GM12864 (cell line): ENCODE results near the gene CRISP3.

ENCODE experiments used
- DNase-seq: peaks from one replicate; pipeline ENCODE4 v3.0.0-alpha.2; 2011; ENCODE audit warnings: low read depth
- H3K4me3 ChIP-seq: 2 replicates; pipeline ENCODE4 v1.5.1; 2011; ENCODE audit warnings: mild to moderate bottlenecking, low read depth, low read length, control low read depth
- CTCF ChIP-seq: IDR thresholded peaks from 2 replicates; pipeline ENCODE4 v1.5.1; 2011; ENCODE audit warnings: low read depth, mild to moderate bottlenecking, moderate library complexity, low read length, control low read depth, inconsistent platforms; ENCODE audit errors: missing control alignments

Gene CRISP3

DNA sequence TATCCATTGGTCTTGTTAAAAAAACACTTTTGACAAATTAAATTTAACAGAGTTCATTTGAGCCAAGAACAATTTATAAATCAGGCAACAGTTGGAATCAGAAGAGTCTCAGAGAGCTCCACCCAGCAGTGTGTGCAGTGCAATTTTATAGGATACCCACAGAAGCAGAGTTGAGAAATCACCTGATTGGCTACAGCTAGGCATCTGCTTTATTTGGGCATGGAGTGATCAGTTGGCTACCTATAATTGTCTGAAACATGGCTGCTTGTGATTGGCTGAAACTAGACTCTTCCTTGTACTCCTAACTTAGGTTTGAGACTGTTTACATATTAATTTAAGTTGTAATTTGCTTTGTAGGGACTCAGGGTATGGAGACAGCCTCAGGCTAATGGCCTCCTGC is 30.9 kb upstream of the CRISP3 start:
- TF ChIP-seq CTCF = no peak
- DNase-seq = no peak
- H3K4me3 ChIP-seq = no peak overlapping the region

DNA sequence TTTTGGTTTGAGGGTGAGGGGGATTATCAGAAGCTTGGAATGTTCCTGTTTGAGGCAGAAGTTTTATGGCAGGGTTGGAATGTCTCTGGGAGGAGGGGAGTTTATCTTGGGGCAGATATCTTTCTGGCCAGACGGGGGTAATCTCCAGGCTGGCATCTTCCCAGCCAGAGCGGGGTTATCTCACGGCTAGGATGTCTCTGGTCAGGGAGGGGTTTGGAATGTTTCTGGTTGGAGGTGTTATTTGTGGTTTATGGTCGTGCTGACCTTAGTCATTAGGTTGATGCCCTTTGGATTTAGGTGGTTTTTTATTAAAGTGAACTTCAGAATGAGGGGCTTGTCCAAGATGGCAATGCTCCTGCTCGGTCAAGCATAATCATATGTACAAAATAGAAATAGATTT is 28.1 kb upstream of the CRISP3 start:
- H3K4me3 ChIP-seq = no peak overlapping the region
- no peak for DNase-seq
- TF ChIP-seq CTCF = no peak

DNA sequence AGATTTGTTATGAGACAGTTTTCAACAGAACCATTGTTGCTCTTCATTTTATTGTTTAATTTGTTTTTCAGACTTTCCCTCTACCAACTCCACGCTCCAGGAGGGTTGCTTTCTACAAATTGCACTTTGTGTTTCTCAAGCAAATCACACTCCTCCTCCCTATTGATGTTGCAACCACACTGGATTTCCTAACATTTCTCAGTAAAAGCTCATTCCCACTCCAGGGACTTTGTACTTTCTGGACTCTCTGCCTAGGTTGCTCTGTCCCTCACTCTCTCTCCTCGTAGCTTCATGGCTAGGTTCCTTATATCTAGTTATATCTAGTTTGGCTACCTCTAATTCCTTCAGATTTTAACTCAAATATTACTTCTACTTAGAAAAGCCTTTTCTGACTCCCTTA is 22.6 kb upstream of the CRISP3 start:
- DNase-seq = no peak

DNA sequence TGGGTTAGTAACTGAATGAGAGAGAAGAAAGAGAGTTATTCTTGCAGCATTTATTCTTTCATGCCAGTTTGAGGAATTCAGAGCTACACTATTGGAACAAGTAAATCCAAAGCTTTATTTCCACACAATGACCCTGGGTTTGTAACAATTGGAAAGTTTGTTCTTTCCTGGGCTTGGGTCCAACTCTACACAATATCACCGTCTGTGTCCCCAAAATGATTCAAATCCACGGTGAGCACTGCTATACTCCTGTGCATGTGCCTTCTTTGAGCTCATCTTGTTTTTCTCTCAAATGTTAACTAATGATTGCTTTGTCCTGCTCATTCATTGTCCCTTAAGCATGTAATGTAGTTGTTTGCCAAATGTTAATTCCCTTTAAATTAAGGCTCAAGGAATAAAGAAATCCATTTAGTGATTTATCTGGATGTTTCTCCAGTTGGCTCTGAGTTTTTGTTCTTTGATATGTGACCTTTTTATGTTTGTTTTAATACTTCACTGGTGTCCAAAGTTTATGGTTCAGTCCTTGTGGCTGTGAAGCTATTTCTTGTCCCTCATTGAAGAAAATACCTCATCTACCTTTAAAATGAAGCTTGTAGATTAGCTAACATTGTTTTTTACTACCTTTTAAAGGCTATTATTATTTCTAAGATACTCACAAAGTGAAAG is 20.5 kb upstream of the CRISP3 start:
- no peak overlapping the region for H3K4me3 ChIP-seq
- TF ChIP-seq CTCF = no peak
- DNase-seq = no peak

More for the DNA sequence above, 22.6 kb upstream of the CRISP3 start:
- no peak overlapping the region for H3K4me3 ChIP-seq
- TF ChIP-seq CTCF = no peak

GRCh38 chr6:49743429-49743828 is 759 bp downstream of the CRISP3 start:
- TF ChIP-seq CTCF = no peak
- no peak overlapping the region for H3K4me3 ChIP-seq
- no peak for DNase-seq

- no peak for DNase-seq
- H3K4me3 ChIP-seq = no peak overlapping the region
- TF ChIP-seq CTCF = no peak
These were observed 4.8 kb downstream of the CRISP3 start for GRCh38 chr6:49739423-49739822.

DNA sequence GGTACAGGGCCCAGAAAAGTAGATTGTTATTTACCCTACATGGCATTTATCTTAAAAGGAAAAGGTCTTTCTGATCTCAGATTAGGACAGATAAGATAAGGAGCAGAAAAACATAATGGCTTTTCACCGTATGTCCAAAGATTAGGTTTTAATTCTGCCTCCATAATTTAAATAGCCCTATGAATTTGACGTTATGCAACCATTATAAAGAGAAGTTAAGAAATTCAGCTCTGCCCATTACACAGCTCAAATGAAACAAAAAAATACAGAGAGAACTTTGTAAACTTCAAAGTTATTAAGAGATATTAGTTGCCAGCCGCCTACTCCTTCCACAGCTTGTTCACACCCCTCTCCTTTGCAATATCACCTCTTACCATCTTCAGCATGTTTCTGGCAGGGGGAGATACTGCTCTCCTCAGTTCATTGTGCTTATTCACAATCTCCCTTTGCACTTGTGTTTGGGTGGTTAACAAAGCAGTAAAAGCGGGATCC is 8.1 kb downstream of the CRISP3 start:
- DNase-seq = no peak
- TF ChIP-seq CTCF = no peak
- H3K4me3 ChIP-seq = no peak overlapping the region
